ENCODE data around the gene OR5V1.
"Not testable (repeated sequence)": the region's sequence is repeated elsewhere in the genome, so short reads cannot be mapped to it uniquely, and the experiment has no call there.

Gene OR5V1

DNA sequence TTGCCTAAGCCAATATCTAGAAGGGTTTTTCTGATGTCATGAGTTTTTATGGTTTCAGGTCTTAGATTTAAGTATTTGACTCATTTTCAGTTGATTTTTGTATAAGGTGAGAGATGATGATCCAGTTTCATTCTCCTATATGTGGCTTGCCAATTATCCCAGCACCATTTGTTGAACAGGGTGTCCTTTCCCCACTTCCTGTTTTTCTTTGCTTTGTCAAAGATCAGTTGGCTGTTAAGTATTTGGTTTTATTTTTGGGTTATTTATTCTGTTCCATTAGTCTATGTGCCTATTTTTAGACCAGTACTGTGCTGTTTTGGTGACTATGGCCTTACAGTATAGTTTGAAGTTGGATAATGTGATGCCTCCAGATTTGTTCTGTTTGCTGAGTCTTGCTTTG, 45.3 kb downstream of the OR5V1 start:
- not testable (repeated sequence) for H3K27me3 Mint-ChIP-seq (ENCODE audit: low read depth)

DNA sequence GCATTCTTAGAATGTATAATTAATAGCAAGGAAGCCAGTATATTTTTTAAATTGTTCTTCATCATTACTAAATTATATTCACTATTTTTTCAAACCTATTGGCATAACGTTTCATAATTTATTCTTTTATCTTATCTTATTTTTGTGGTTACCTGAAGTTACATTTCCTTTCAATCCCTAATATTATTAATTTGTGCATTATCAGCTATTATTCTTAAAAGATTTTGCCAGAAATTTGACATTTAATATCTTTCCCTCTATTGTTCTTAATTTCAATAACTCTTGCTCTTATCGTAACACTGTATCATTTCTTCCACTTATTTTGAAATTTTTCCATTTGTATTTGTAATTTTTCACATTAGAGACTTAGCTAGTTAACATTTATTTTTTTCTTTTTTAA, 48.7 kb downstream of the OR5V1 start:
- H3K4me3 Mint-ChIP-seq = no peak overlapping the region
- H3K27me3 Mint-ChIP-seq (ENCODE audit: low read depth) = peaks cover 5% of the 10 kb centered on the region
- no peaks in the 10 kb centered on the region for H3K4me1 Mint-ChIP-seq (ENCODE audit: low read depth)
- DNase-seq (ENCODE audit: low spot score) = no peak
- H3K9me3 Mint-ChIP-seq = no peaks in the 10 kb centered on the region
- no peak overlapping the region for H3K27ac Mint-ChIP-seq
- no peaks in the 10 kb centered on the region for H3K36me3 Mint-ChIP-seq (ENCODE audit: low read depth)

More for the DNA sequence above, 45.3 kb downstream of the OR5V1 start:
- not testable (repeated sequence) for H3K4me1 Mint-ChIP-seq (ENCODE audit: low read depth); H3K4me3 Mint-ChIP-seq; H3K9me3 Mint-ChIP-seq; H3K36me3 Mint-ChIP-seq (ENCODE audit: low read depth); H3K27ac Mint-ChIP-seq; DNase-seq (ENCODE audit: low spot score)
